GM20000 (cell line): Measurements from ENCODE around the gene SLC25A25.

Experiments used
- DNase-seq: peaks from one replicate; pipeline ENCODE4 v3.0.0; 2012; ENCODE audit warnings: low spot score
- CTCF ChIP-seq: IDR thresholded peaks from 2 replicates; pipeline ENCODE4 v1.5.1; 2012; ENCODE audit warnings: mild to moderate bottlenecking, control low read depth; ENCODE audit errors: extremely low read depth, missing control alignments

SLC25A25 gene

GRCh38 chr9:128152133-128153059 is 84.4 kb downstream of the SLC25A25 start:
- TF ChIP-seq CTCF, result no peak
- no peak for DNase-seq

- TF ChIP-seq CTCF, result no peak
- no peak for DNase-seq
These were observed 85.3 kb downstream of the SLC25A25 start for GRCh38 chr9:128153060-128153946.

GRCh38 chr9:128153947-128154695 is 86.1 kb downstream of the SLC25A25 start:
- no peak for TF ChIP-seq CTCF
- no peak for DNase-seq

GRCh38 chr9:128155736-128156500 is 87.9 kb downstream of the SLC25A25 start:
- no peak for TF ChIP-seq CTCF
- no peak for DNase-seq
